HL-60 (cell line): ENCODE data around the gene MILR1.

Experiments
- POLR2AphosphoS5 ChIP-seq: IDR thresholded peaks from 2 replicates; pipeline ENCODE4 v1.6.1; 2012; ENCODE audit warnings: low read depth
- SPI1 ChIP-seq: IDR thresholded peaks from 2 replicates; pipeline ENCODE4 v1.6.1; 2012; ENCODE audit warnings: low read depth, mild to moderate bottlenecking, borderline replicate concordance
- TF ChIP-seq, protein P1 (sequence below): IDR thresholded peaks from one replicate; pipeline ENCODE4 v1.5.1; 2011; ENCODE audit warnings: low read length, control low read depth, inconsistent platforms; ENCODE audit not compliant: insufficient read depth
- TF ChIP-seq, protein P2 (sequence below): IDR thresholded peaks from 2 replicates; pipeline ENCODE4 v1.6.1; 2012; ENCODE audit warnings: low read depth; ENCODE audit not compliant: insufficient replicate concordance

GRCh38 chr17:64503341-64503740 is 54.4 kb downstream of the MILR1 start:
- TF ChIP-seq, protein P1, sequence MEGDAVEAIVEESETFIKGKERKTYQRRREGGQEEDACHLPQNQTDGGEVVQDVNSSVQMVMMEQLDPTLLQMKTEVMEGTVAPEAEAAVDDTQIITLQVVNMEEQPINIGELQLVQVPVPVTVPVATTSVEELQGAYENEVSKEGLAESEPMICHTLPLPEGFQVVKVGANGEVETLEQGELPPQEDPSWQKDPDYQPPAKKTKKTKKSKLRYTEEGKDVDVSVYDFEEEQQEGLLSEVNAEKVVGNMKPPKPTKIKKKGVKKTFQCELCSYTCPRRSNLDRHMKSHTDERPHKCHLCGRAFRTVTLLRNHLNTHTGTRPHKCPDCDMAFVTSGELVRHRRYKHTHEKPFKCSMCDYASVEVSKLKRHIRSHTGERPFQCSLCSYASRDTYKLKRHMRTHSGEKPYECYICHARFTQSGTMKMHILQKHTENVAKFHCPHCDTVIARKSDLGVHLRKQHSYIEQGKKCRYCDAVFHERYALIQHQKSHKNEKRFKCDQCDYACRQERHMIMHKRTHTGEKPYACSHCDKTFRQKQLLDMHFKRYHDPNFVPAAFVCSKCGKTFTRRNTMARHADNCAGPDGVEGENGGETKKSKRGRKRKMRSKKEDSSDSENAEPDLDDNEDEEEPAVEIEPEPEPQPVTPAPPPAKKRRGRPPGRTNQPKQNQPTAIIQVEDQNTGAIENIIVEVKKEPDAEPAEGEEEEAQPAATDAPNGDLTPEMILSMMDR = no peak
- no peak for TF ChIP-seq POLR2AphosphoS5
- TF ChIP-seq, protein P2, sequence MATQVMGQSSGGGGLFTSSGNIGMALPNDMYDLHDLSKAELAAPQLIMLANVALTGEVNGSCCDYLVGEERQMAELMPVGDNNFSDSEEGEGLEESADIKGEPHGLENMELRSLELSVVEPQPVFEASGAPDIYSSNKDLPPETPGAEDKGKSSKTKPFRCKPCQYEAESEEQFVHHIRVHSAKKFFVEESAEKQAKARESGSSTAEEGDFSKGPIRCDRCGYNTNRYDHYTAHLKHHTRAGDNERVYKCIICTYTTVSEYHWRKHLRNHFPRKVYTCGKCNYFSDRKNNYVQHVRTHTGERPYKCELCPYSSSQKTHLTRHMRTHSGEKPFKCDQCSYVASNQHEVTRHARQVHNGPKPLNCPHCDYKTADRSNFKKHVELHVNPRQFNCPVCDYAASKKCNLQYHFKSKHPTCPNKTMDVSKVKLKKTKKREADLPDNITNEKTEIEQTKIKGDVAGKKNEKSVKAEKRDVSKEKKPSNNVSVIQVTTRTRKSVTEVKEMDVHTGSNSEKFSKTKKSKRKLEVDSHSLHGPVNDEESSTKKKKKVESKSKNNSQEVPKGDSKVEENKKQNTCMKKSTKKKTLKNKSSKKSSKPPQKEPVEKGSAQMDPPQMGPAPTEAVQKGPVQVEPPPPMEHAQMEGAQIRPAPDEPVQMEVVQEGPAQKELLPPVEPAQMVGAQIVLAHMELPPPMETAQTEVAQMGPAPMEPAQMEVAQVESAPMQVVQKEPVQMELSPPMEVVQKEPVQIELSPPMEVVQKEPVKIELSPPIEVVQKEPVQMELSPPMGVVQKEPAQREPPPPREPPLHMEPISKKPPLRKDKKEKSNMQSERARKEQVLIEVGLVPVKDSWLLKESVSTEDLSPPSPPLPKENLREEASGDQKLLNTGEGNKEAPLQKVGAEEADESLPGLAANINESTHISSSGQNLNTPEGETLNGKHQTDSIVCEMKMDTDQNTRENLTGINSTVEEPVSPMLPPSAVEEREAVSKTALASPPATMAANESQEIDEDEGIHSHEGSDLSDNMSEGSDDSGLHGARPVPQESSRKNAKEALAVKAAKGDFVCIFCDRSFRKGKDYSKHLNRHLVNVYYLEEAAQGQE = no peak
- no peak for TF ChIP-seq SPI1
